Trophoblast cell (in vitro differentiated cells and primary cell): Measurements from ENCODE around the gene EIF3D.
A peak's percentile ranks its signal among the peaks of the same experiment; 100 is the strongest.
"Not testable (repeated sequence)": the region's sequence is repeated elsewhere in the genome, so short reads cannot be mapped to it uniquely, and the experiment has no call there.

ENCODE experiments used
- DNase-seq, 2 donors: peaks; one replicate each; pipeline ENCODE4 v3.0.0-alpha.2; 2016
- H2AFZ ChIP-seq: 2 replicates; pipeline ENCODE4 v1.6.1; 2013; ENCODE audit warnings: low read length, moderate library complexity, mild to moderate bottlenecking; ENCODE audit not compliant: insufficient read depth, poor library complexity
- H2AK5ac ChIP-seq: 2 replicates; pipeline ENCODE4 v1.6.1; 2013; ENCODE audit warnings: mild to moderate bottlenecking, low read length
- H2BK120ac ChIP-seq: 2 replicates; pipeline ENCODE4 v1.6.1; 2013; ENCODE audit warnings: low read length, mild to moderate bottlenecking, moderate library complexity; ENCODE audit not compliant: insufficient read depth, poor library complexity
- H2BK12ac ChIP-seq: 2 replicates; pipeline ENCODE4 v1.6.1; 2013; ENCODE audit warnings: mild to moderate bottlenecking, low read length, moderate library complexity
- H2BK5ac ChIP-seq: 2 replicates; pipeline ENCODE4 v1.6.1; 2013; ENCODE audit warnings: low read length, low read depth, moderate library complexity, mild to moderate bottlenecking; ENCODE audit not compliant: poor library complexity
- H3K14ac ChIP-seq: 2 replicates; pipeline ENCODE4 v1.6.1; 2013; ENCODE audit warnings: mild to moderate bottlenecking, low read length
- H3K18ac ChIP-seq: 2 replicates; pipeline ENCODE4 v1.6.1; 2013; ENCODE audit warnings: mild to moderate bottlenecking, low read length
- H3K23ac ChIP-seq: 2 replicates; pipeline ENCODE4 v1.6.1; 2013; ENCODE audit warnings: low read length
- H3K27ac ChIP-seq: 2 replicates; pipeline ENCODE4 v1.5.1; 2013; ENCODE audit warnings: low read depth, mild to moderate bottlenecking, inconsistent platforms, low read length, moderate library complexity
- H3K27me3 ChIP-seq: 2 replicates; pipeline ENCODE4 v1.6.1; 2013; ENCODE audit warnings: inconsistent platforms, mild to moderate bottlenecking, low read length, moderate library complexity; ENCODE audit not compliant: insufficient read depth
- H3K36me3 ChIP-seq, 2 experiments: 1 replicate in 1 of 2; 2 replicates in 1 of 2; pipeline ENCODE4 v1.6.1; 2013; ENCODE audit warnings: low read length in 2 of 2, mild to moderate bottlenecking in 2 of 2, moderate library complexity in 1 of 2; ENCODE audit not compliant: insufficient read depth in 2 of 2, control insufficient read depth in 1 of 2
- H3K4ac ChIP-seq: 2 replicates; pipeline ENCODE4 v1.6.1; 2013; ENCODE audit warnings: low read depth, mild to moderate bottlenecking, low read length, moderate library complexity
- H3K4me1 ChIP-seq, 2 experiments: 1 replicate in 1 of 2; 2 replicates in 1 of 2; pipeline ENCODE4 v1.6.1; 2013; ENCODE audit warnings: low read length in 2 of 2, mild to moderate bottlenecking in 2 of 2, moderate library complexity in 1 of 2; ENCODE audit not compliant: insufficient read depth in 2 of 2, control insufficient read depth in 1 of 2
- H3K4me2 ChIP-seq: 2 replicates; pipeline ENCODE4 v1.6.1; 2013; ENCODE audit warnings: inconsistent platforms, mild to moderate bottlenecking, low read length, moderate library complexity
- H3K4me3 ChIP-seq: 2 replicates; pipeline ENCODE4 v1.5.1; 2013; ENCODE audit warnings: mild to moderate bottlenecking, low read depth, low read length, inconsistent platforms
- H3K79me1 ChIP-seq: one replicate; pipeline ENCODE4 v1.6.1; 2013; ENCODE audit warnings: low read length
- H3K79me2 ChIP-seq: 2 replicates; pipeline ENCODE4 v1.6.1; 2013; ENCODE audit warnings: low read length, mild to moderate bottlenecking; ENCODE audit not compliant: control insufficient read depth, insufficient read depth, poor library complexity
- H3K9ac ChIP-seq: 2 replicates; pipeline ENCODE4 v1.6.1; 2013; ENCODE audit warnings: mild to moderate bottlenecking, low read length
- H3K9me3 ChIP-seq: 2 replicates; pipeline ENCODE4 v1.6.1; 2013; ENCODE audit warnings: low read depth, mild to moderate bottlenecking, control low read depth, inconsistent platforms, low read length; ENCODE audit not compliant: insufficient read depth
- H4K12ac ChIP-seq: 2 replicates; pipeline ENCODE4 v1.6.1; 2013; ENCODE audit warnings: low read depth, mild to moderate bottlenecking, low read length, moderate library complexity
- H4K8ac ChIP-seq: 2 replicates; pipeline ENCODE4 v1.6.1; 2013; ENCODE audit warnings: low read depth, mild to moderate bottlenecking, low read length, moderate library complexity
- H4K91ac ChIP-seq: one replicate; pipeline ENCODE4 v1.6.1; 2013; ENCODE audit warnings: low read depth, mild to moderate bottlenecking, low read length, moderate library complexity
- WGBS: extraction: QIAGEN DNeasy Blood & Tissue Kit; methylation state at CpG from one replicate; pipeline ENCODE4 v1.1.7; 2013; ENCODE audit warnings: missing lambda C conversion rate; ENCODE audit not compliant: insufficient read length, insufficient coverage; ENCODE audit errors: extremely low coverage; 5-methylcytosine and 5-hydroxymethylcytosine counted together

EIF3D gene

GRCh38 chr22:36528341-36528740, 625 bp downstream of the EIF3D start:
- Histone ChIP-seq H2BK12ac (no peak overlapping the region), H3K18ac (peak overlapping the region; percentile 41), H3K27me3 (no peaks in the 10 kb centered on the region), H3K9ac (peak overlapping the region; percentile 92), H3K79me1 (peaks cover 12% of the 10 kb centered on the region), H3K4me2 (peak overlapping the region; percentile 90), H3K9me3 (peaks cover 2% of the 10 kb centered on the region), H3K27ac (peak overlapping the region; percentile 70), H2BK5ac (peak overlapping the region; percentile 59), H3K36me3 (peaks cover 17 to 25% of the 10 kb centered on the region in 2 experiments), H3K4me3 (peak overlapping the region; percentile 87), H2AFZ (peak overlapping the region; percentile 30), H3K4me1 (peaks cover 6% of the 10 kb centered on the region in 2 experiments), H4K91ac (peak overlapping the region; percentile 74), H4K8ac (peak overlapping the region; percentile 77), H2BK120ac (peak overlapping the region; percentile 37), H3K23ac (no peak overlapping the region), H4K12ac (peak overlapping the region; percentile 67), H3K79me2 (peaks cover 9% of the 10 kb centered on the region), H3K4ac (peak overlapping the region; percentile 87), H3K14ac (peak overlapping the region; percentile 85), H2AK5ac (peak overlapping the region; percentile 63)
- DNase-seq = peak in 1 of 2 donors; percentile 22
- WGBS = no CpG with 5 or more reads among the region's 8 CpGs

DNA sequence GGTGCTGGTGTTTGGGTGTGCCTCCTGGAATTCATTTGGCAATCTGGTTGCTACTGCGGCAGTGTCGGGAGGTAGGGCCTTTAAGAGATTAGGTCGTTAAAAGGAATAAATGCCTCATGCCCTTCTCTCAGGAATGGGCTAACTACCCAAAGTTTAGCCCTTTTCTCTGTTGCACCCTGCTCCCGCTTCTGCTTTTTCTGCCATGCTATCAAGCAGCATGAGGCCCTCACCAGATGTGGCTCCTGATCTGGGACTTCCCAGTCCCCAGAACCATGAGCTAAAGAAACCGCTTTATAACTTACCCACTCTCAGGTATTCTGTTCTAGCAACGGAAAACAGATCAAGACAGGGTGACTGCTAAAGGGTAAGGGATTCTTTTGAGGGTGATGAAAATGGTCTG, 6.3 kb downstream of the EIF3D start:
- no CpG with 5 or more reads among the region's 6 CpGs for WGBS

DNA sequence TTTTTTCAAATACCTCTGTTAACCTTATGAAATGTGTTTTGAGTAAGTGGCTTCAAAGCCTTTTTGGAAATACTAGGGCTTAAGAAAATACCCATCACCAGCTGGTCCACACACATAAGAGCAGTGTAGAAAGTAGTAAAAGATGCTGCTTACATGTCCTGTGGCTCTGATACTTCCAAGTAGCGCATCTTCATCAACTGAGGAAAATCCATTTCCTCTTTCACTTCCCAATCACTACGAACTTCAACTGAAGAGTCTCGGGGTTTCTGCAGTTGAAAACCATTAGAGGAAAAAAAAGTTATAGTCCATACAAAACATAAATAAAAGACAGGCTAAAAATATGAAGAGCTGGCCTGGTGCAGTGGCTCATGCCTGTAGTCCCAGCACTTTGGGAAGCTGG, 8.5 kb downstream of the EIF3D start:
- Histone ChIP-seq H3K4ac (no peak overlapping the region), H3K79me1 (no peaks in the 10 kb centered on the region), H4K8ac (no peak overlapping the region), H3K18ac (no peak overlapping the region), H2BK120ac (no peak overlapping the region), H2AK5ac (no peak overlapping the region), H2BK5ac (no peak overlapping the region), H3K4me2 (no peak overlapping the region), H3K27ac (no peak overlapping the region), H4K91ac (no peak overlapping the region), H3K36me3 (peaks cover 63 to 84% of the 10 kb centered on the region in 2 experiments), H3K14ac (no peak overlapping the region), H3K9ac (no peak overlapping the region), H3K23ac (no peak overlapping the region), H4K12ac (no peak overlapping the region), H3K27me3 (no peaks in the 10 kb centered on the region), H3K79me2 (no peaks in the 10 kb centered on the region), H2AFZ (no peak overlapping the region), H3K4me3 (no peak overlapping the region), H3K4me1 (no peaks in the 10 kb centered on the region), H2BK12ac (no peak overlapping the region), H3K9me3 (peaks cover 2% of the 10 kb centered on the region)
- no CpG with 5 or more reads among the region's 3 CpGs for WGBS
- DNase-seq = no peak

More for the DNA sequence above, 6.3 kb downstream of the EIF3D start:
- H4K12ac ChIP-seq = no peak overlapping the region
- no peak overlapping the region for H3K4ac ChIP-seq
- no peak overlapping the region for H2BK12ac ChIP-seq
- H2AFZ ChIP-seq = no peak overlapping the region
- no peak overlapping the region for H3K14ac ChIP-seq
- no peak overlapping the region for H3K9ac ChIP-seq
- no peak overlapping the region for H3K27ac ChIP-seq
- H3K79me2 ChIP-seq = no peaks in the 10 kb centered on the region
- no peaks in the 10 kb centered on the region for H3K27me3 ChIP-seq
- no peak overlapping the region for H4K8ac ChIP-seq
- H2BK120ac ChIP-seq = no peak overlapping the region
- H3K4me3 ChIP-seq = no peak overlapping the region
- no peak for DNase-seq
- no peak overlapping the region for H3K23ac ChIP-seq
- H3K4me1 ChIP-seq = no peaks in the 10 kb centered on the region
- H3K79me1 ChIP-seq = no peaks in the 10 kb centered on the region
- H2BK5ac ChIP-seq = no peak overlapping the region
- peaks cover 52 to 73% of the 10 kb centered on the region in 2 experiments for H3K36me3 ChIP-seq
- H3K9me3 ChIP-seq = peaks cover 2% of the 10 kb centered on the region
- no peak overlapping the region for H3K18ac ChIP-seq
- no peak overlapping the region for H4K91ac ChIP-seq
- no peak overlapping the region for H3K4me2 ChIP-seq
- no peak overlapping the region for H2AK5ac ChIP-seq

- not testable (repeated sequence) for H3K4me1 ChIP-seq
Observed at GRCh38 chr22:36519906-36520305, 9.1 kb downstream of the EIF3D start.

More at GRCh38 chr22:36519906-36520305, 9.1 kb downstream of the EIF3D start:
- H3K18ac ChIP-seq, H3K14ac ChIP-seq, H3K27me3 ChIP-seq, H2AFZ ChIP-seq, H3K4me3 ChIP-seq, H2BK120ac ChIP-seq, H2BK12ac ChIP-seq, H3K4me2 ChIP-seq, H2BK5ac ChIP-seq, H2AK5ac ChIP-seq, H4K12ac ChIP-seq, H3K23ac ChIP-seq, H3K4ac ChIP-seq, H3K79me2 ChIP-seq, DNase-seq, H4K91ac ChIP-seq, H3K79me1 ChIP-seq, H3K9ac ChIP-seq, H3K9me3 ChIP-seq, H4K8ac ChIP-seq, H3K27ac ChIP-seq: not testable (repeated sequence)
- H3K36me3 ChIP-seq = peaks cover 63 to 86% of the 10 kb centered on the region in 2 experiments
- WGBS = no CpG with 5 or more reads among the region's 2 CpGs
